Activated naive CD8-positive, alpha-beta T cell treated with anti-CD3 and anti-CD28 coated beads, Interleukin-2, amount 10 ng/mL, durations not matched to agents 7 days and 5 days (primary cell): Measurements from ENCODE around the gene PIGT. TPM values are rescaled to one million over a fixed set of nuclear protein-coding genes. Genes with fewer than 3 reads are reported as not detected.

ENCODE experiments used
- ATAC-seq: fragments of 150-1000 bp; cut with Tn5 transposase; one replicate; pipeline ENCODE4 v1.10.0; 2021; ENCODE audit warnings: low read depth, moderate library complexity
- POLR2A ChIA-PET: fragments of 350-600 bp; sonication (Branson Sonifier 250); formaldehyde crosslinking; loops from one replicate; lab custom pipeline; 2021; ENCODE audit warnings: antibody characterized with exemption; lab: Charles Lee
- DNase-seq: peaks from one replicate; pipeline ENCODE4 v3.0.0; 2021
- H3K27ac Mint-ChIP-seq: one replicate; pipeline ENCODE4 v1.8.0; 2022; ENCODE audit warnings: mild to moderate bottlenecking, mixed read lengths
- H3K27me3 Mint-ChIP-seq: one replicate; pipeline ENCODE4 v1.8.0; 2022; ENCODE audit warnings: mild to moderate bottlenecking, moderate library complexity, mixed read lengths
- H3K36me3 Mint-ChIP-seq: one replicate; pipeline ENCODE4 v1.8.0; 2021; ENCODE audit warnings: mild to moderate bottlenecking, mixed read lengths
- H3K4me1 Mint-ChIP-seq: one replicate; pipeline ENCODE4 v1.8.0; 2021; ENCODE audit warnings: mixed read lengths
- H3K4me3 Mint-ChIP-seq: one replicate; pipeline ENCODE4 v1.8.0; 2022; ENCODE audit warnings: mild to moderate bottlenecking, moderate library complexity, mixed read lengths
- H3K9me3 Mint-ChIP-seq: one replicate; pipeline ENCODE4 v1.8.0; 2021; ENCODE audit warnings: mixed read lengths
- total RNA-seq, 2 experiments: library from RNA; stranded (reverse); gene quantifications; one replicate each; pipeline ENCODE4 v1.2.3, GENCODE V29; 2021

The PIGT gene
- total RNA-seq, 2 experiments from 2014 or later = 64.9 to 72.7 TPM

- Mint-ChIP-seq H3K4me1 (peaks cover 16% of the 10 kb centered on the region), H3K27me3 (no peaks in the 10 kb centered on the region), H3K27ac (no peak overlapping the region), H3K9me3 (no peaks in the 10 kb centered on the region), H3K36me3 (peaks cover 4% of the 10 kb centered on the region), H3K4me3 (no peak overlapping the region)
- DNase-seq (no peak), ATAC-seq (no peak)
- POLR2A ChIA-PET = no interaction called here
These were observed 38.7 kb upstream of the PIGT start for GRCh38 chr20:45377269-45377668.

GRCh38 chr20:45378191-45378590 lies 37.8 kb upstream of the PIGT start, which contains the start of gene TP53TG5:
Gene TP53TG5 (minus strand): TSS chr20:45378325. CDS start chr20:45378236, 89 bp downstream.
- H3K4me3 Mint-ChIP-seq = no peak within 1 kb of the TSS
- ATAC-seq = no peak
- H3K27ac Mint-ChIP-seq = no peak within 1 kb of the TSS
- POLR2A ChIA-PET = no interaction called here
- peaks cover 4% of the 10 kb centered on the region for H3K36me3 Mint-ChIP-seq
- H3K27me3 Mint-ChIP-seq = no peaks in the 10 kb centered on the region
- DNase-seq = no peak
- H3K4me1 Mint-ChIP-seq = peaks cover 11% of the 10 kb centered on the region
- H3K9me3 Mint-ChIP-seq = no peaks in the 10 kb centered on the region

GRCh38 chr20:45387274-45387673 lies 28.7 kb upstream of the PIGT start:
- Mint-ChIP-seq H3K27ac (no peak overlapping the region), H3K4me3 (no peak overlapping the region), H3K27me3 (peaks cover 6% of the 10 kb centered on the region), H3K36me3 (peaks cover 7% of the 10 kb centered on the region), H3K9me3 (peaks cover 6% of the 10 kb centered on the region), H3K4me1 (no peaks in the 10 kb centered on the region)
- ATAC-seq (no peak), DNase-seq (no peak)
- POLR2A ChIA-PET = no interaction called here

GRCh38 chr20:45390931-45391330 lies 25.0 kb upstream of the PIGT start:
- H3K9me3 Mint-ChIP-seq = peaks cover 6% of the 10 kb centered on the region
- peaks cover 7% of the 10 kb centered on the region for H3K36me3 Mint-ChIP-seq
- DNase-seq = no peak
- H3K4me3 Mint-ChIP-seq = no peak overlapping the region
- H3K27me3 Mint-ChIP-seq = peaks cover 6% of the 10 kb centered on the region
- no peaks in the 10 kb centered on the region for H3K4me1 Mint-ChIP-seq
- no peak overlapping the region for H3K27ac Mint-ChIP-seq
- POLR2A ChIA-PET = interaction anchor here (1.3 kb wide), 1 partner anchor 25 kb away, joined by 3 read pairs; the partner anchor contains the start of gene PIGT
- ATAC-seq = no peak

GRCh38 chr20:45391559-45391958 lies 24.4 kb upstream of the PIGT start:
- ATAC-seq (no peak), DNase-seq (no peak)
- Mint-ChIP-seq H3K9me3 (peaks cover 6% of the 10 kb centered on the region), H3K4me1 (no peaks in the 10 kb centered on the region), H3K36me3 (peaks cover 7% of the 10 kb centered on the region), H3K27ac (no peak overlapping the region), H3K27me3 (peaks cover 6% of the 10 kb centered on the region), H3K4me3 (no peak overlapping the region)
- POLR2A ChIA-PET = interaction anchor here (1.3 kb wide), 1 partner anchor 24 kb away, joined by 3 read pairs; the partner anchor contains the start of gene PIGT

- H3K36me3 Mint-ChIP-seq = peaks cover 3% of the 10 kb centered on the region
- DNase-seq (no peak), ATAC-seq (no peak)
- H3K9me3 Mint-ChIP-seq = no peaks in the 10 kb centered on the region
- H3K4me1 Mint-ChIP-seq = no peaks in the 10 kb centered on the region
- peaks cover 4% of the 10 kb centered on the region for H3K27me3 Mint-ChIP-seq
- POLR2A ChIA-PET = no interaction called here
- H3K4me3 Mint-ChIP-seq = no peak overlapping the region
- no peak overlapping the region for H3K27ac Mint-ChIP-seq
These were observed 23.2 kb upstream of the PIGT start for GRCh38 chr20:45392733-45393132.

GRCh38 chr20:45394221-45395113 lies 21.5 kb upstream of the PIGT start:
- H3K4me1 Mint-ChIP-seq = no peaks in the 10 kb centered on the region
- POLR2A ChIA-PET = interaction anchor here (1.0 kb wide), 1 partner anchor 21 kb away, joined by 3 read pairs; no protein-coding TSS in a partner anchor
- H3K4me3 Mint-ChIP-seq = no peak overlapping the region
- H3K27ac Mint-ChIP-seq = no peak overlapping the region
- peaks cover 2% of the 10 kb centered on the region for H3K36me3 Mint-ChIP-seq
- peaks cover 3% of the 10 kb centered on the region for H3K9me3 Mint-ChIP-seq
- H3K27me3 Mint-ChIP-seq = peaks cover 4% of the 10 kb centered on the region
- DNase-seq (no peak), ATAC-seq (no peak)

- DNase-seq (no peak), ATAC-seq (no peak)
- Mint-ChIP-seq H3K4me1 (no peaks in the 10 kb centered on the region), H3K4me3 (no peak overlapping the region), H3K9me3 (peaks cover 8% of the 10 kb centered on the region), H3K27me3 (peaks cover 4% of the 10 kb centered on the region), H3K27ac (no peak overlapping the region), H3K36me3 (peaks cover 6% of the 10 kb centered on the region)
- POLR2A ChIA-PET = no interaction called here
These were observed 20.9 kb upstream of the PIGT start for GRCh38 chr20:45395114-45395415.

- no peak overlapping the region for H3K27ac Mint-ChIP-seq
- ATAC-seq = no peak
- peaks cover 22% of the 10 kb centered on the region for H3K9me3 Mint-ChIP-seq
- H3K27me3 Mint-ChIP-seq = no peaks in the 10 kb centered on the region
- DNase-seq = no peak
- H3K36me3 Mint-ChIP-seq = peaks cover 21% of the 10 kb centered on the region
- POLR2A ChIA-PET = no interaction called here
- no peaks in the 10 kb centered on the region for H3K4me1 Mint-ChIP-seq
- no peak overlapping the region for H3K4me3 Mint-ChIP-seq
These were observed 16.9 kb upstream of the PIGT start for GRCh38 chr20:45399018-45399417.

- Mint-ChIP-seq H3K4me1 (peaks cover 6% of the 10 kb centered on the region), H3K9me3 (peaks cover 22% of the 10 kb centered on the region), H3K4me3 (no peak overlapping the region), H3K27me3 (peaks cover 13% of the 10 kb centered on the region), H3K27ac (no peak overlapping the region), H3K36me3 (peaks cover 21% of the 10 kb centered on the region)
- ATAC-seq (no peak), DNase-seq (no peak)
- POLR2A ChIA-PET = no interaction called here
These were observed 15.5 kb upstream of the PIGT start for GRCh38 chr20:45400346-45401031.

GRCh38 chr20:45402946-45403345 lies 13.0 kb upstream of the PIGT start:
- POLR2A ChIA-PET = no interaction called here
- DNase-seq (no peak), ATAC-seq (no peak)
- H3K36me3 Mint-ChIP-seq = peaks cover 21% of the 10 kb centered on the region
- peaks cover 22% of the 10 kb centered on the region for H3K9me3 Mint-ChIP-seq
- no peak overlapping the region for H3K27ac Mint-ChIP-seq
- no peak overlapping the region for H3K4me3 Mint-ChIP-seq
- H3K4me1 Mint-ChIP-seq = peaks cover 10% of the 10 kb centered on the region
- peaks cover 15% of the 10 kb centered on the region for H3K27me3 Mint-ChIP-seq

- POLR2A ChIA-PET = no interaction called here
- peaks cover 10% of the 10 kb centered on the region for H3K4me1 Mint-ChIP-seq
- H3K36me3 Mint-ChIP-seq = peaks cover 19% of the 10 kb centered on the region
- H3K27me3 Mint-ChIP-seq = peaks cover 15% of the 10 kb centered on the region
- H3K27ac Mint-ChIP-seq = peak overlapping the region; percentile 54
- H3K9me3 Mint-ChIP-seq = peaks cover 20% of the 10 kb centered on the region
- H3K4me3 Mint-ChIP-seq = peak overlapping the region; percentile 78
- ATAC-seq (no peak), DNase-seq (no peak)
These were observed 11.5 kb upstream of the PIGT start for GRCh38 chr20:45404438-45404837.

GRCh38 chr20:45405571-45406259 lies 10.2 kb upstream of the PIGT start:
- H3K4me1 Mint-ChIP-seq = peaks cover 10% of the 10 kb centered on the region
- H3K27ac Mint-ChIP-seq = peak overlapping the region; percentile 48
- peak overlapping the region; percentile 76 for H3K4me3 Mint-ChIP-seq
- peaks cover 15% of the 10 kb centered on the region for H3K27me3 Mint-ChIP-seq
- H3K9me3 Mint-ChIP-seq = peaks cover 12% of the 10 kb centered on the region
- no peak for DNase-seq
- H3K36me3 Mint-ChIP-seq = peaks cover 16% of the 10 kb centered on the region
- ATAC-seq = peak; percentile 22
- POLR2A ChIA-PET = interaction anchor here (0.6 to 2.8 kb wide), 3 partner anchors 10 to 31 kb away, joined by 4 to 23 read pairs (median 20); partner anchors contain the start of gene PIGT
